COR-L47 (cell line): Measurements from ENCODE around the gene ITIH2.
A peak's percentile ranks its signal among the peaks of the same experiment; 100 is the strongest.
"Not testable (repeated sequence)": the region's sequence is repeated elsewhere in the genome, so short reads cannot be mapped to it uniquely, and the experiment has no call there.

Experiments
- DNase-seq: peaks from one replicate; lab custom pipeline; 2025; lab: John Stamatoyannopoulos, UW

Gene ITIH2

DNA sequence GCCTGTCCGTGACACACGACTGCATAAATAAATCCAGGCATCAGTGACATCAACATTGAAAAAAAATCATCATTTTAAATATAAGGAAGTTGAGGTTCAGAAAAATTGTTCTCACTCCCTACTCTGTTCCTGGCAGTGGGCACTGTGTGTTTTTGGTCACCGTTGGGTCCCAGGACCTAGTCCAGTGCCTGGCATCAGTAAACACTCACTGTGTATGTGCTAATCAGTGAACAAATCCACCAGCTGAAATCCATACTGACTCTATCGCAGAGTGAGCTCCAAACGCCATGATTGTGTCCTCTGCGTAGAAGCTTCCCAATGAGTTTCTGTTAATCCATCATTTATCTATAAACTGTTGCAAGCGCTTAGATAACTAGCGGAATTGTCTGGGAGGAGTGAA lies 41.2 kb downstream of the ITIH2 start:
- no peak for DNase-seq

DNA sequence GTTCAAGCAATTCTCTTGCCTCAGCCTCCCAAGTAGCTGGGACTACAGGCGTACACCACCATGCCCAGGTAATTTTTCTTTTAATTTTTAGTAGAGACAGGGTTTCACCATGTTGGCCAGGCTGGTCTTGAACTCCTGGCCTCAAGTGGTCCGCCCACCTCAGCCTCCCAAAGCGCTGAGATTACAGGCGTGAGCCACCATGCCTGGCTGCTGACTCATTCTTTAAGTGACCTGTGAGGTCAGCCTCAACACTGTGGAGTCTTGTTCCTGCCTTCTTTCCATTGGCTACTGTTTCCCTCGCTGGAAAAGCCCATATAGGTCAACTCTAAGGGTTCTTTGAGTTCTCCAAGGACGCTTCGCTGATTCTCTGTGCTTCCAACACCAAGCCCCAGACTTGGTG lies 45.5 kb downstream of the ITIH2 start:
- not testable (repeated sequence) for DNase-seq

DNA sequence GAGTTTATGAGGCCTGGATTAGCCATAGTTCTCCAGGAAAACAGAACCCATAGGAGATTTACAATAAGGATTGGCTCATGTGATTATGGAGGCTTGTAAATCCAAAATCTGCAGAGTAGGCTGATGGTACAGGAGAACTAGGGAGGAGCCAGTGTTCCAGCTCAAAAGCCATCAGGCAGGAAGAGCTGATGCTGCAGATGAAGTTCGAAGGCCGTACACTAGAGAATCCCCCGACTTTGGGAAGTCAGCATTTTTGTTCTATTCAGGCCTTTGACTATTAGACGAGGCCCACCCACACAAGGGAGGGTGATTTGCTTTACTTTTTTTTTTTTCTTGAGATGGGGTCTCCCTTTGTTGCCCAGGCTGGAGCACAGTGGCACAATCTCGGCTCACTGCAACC lies 47.1 kb downstream of the ITIH2 start:
- DNase-seq: no peak

DNA sequence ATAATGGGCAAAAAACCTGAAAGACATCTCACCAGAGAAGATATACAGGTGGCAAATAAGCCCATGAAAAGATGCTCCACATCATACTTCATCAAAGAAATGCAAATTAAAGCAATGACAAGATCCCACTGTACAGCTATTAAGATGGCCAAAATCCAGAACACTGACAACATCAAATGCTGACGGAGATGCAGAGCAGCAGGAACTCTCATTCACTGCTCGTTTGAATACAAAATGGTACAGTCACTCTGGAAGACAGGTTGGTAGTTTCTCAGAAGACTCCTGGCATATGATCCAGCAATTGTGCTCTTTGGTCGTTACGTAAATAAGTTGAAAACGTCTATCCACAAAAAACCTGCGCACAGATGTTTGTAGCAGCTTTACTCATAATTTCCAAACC lies 49.1 kb downstream of the ITIH2 start:
- no peak for DNase-seq

DNA sequence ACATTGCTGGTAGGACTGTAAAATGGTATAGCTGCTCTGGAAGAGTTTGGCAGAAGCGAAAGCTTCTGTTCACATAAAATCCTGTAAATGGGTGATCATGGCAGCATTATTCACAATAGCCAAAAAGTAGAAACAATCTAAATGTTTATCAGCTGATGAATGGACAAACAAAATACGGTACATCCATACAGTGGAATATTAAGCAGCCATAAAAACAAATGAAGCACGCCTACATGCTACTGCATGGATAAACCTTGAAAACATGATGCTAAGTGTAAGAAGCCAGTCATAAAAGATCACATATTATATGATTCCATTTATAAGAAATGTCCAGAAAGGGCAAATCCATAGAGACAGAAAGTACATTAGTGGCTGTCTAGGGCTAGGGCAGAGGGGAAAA lies 52.0 kb downstream of the ITIH2 start:
- DNase-seq: no peak

DNA sequence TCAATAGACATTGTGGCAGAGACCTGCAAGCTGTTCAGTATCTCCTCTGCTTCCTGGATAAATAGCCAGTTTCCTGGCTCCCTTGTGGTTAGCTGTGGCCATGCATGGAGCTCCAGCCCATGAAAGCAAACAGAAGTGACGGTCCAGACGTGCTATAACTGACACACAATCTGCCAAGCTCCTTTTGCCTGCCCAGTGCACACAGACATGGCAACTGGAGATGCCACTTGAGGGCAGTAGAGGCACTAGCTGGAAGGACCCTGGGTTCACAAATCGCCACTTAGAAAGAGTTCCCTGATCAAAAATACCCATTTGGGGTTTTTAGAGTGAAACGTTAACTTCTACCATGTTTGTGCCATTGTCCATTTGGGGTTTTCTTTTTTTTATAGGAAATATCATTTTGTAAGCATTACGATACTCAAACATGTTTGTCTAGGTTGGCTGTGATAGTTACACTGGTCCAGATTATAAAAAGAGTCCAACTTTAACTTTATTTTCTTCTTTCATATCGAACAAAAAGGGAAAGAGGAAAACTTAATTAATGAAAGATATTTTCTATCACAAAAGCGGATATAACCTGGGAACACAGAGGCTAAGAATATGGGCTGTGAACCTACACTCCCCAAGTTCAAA lies 53.4 kb downstream of the ITIH2 start:
- DNase-seq: no peak

DNA sequence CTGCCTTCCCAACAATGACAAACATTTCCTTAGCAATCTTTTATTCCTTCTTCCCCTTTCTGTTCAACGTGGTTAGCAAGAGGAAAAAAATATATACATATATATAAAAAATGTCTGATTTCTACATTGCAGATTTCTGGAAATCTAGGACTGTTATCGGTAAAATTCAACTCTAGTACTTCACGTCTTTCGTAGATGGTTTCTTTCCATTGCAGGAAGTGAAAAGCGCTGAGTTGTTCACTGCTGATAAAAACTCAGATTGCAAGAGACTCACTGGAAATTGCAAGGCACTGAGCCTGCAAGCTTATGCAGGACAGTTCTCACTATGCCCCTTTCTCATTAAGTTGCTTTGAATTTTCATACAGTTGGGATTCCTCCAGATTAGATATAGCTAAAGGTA lies 60.8 kb downstream of the ITIH2 start:
- no peak for DNase-seq

DNA sequence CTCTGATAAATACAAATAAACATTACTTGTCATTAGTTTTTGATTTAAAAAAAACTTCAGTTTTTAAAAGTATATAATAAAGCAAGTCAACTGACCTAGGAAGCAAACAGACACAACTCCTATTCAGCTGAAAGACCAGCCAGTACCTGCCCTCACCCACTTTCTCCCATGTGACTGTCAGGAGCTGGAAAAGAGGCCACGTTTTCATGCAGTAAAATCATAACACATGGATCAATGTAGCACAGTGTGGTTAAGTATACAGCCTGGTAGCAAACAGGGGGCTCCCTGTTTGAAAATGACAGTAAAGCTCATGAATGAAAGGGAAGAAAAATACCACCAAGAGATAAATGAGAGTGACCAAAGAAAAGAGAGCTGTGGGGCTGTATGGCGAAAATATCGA lies 63.1 kb downstream of the ITIH2 start:
- no peak for DNase-seq

DNA sequence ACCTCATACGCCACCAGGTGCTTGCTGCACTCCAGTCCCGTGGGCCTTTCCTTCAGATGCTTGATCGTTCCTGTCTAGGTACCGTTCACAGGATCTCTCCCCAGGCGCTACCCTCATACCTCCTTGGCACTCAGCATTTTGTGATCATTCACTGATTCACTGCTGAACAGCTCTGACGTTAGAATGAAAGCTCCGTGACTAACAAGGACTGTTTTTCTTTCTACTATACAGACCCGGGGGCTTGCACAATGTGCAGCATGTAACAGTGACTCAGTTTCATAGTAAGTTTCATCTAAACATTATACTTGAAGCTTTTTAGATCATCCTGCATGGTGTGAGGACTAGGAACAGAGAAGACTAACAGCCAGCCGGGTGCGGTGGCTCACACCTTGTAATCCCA lies 64.1 kb downstream of the ITIH2 start:
- DNase-seq: no peak

DNA sequence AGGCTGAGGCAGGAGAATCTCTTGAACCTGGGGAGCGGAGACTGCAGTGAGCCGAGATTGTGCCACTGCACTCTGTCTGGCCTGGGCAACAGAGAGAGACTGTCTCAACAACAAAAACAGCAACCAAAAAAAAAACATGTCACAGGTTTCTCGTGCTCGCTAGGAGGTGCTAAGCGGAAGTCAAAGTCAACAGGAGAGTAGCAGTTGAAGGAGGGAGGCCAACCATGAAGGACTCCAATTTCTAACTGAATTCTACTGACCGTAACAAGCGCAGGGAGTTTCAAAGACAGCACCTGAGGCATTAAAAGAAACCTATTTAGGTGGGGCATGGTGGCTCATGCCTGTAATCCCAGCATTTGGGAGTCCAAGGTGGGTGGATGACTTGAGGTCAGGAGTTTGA lies 65.3 kb downstream of the ITIH2 start:
- no peak for DNase-seq

DNA sequence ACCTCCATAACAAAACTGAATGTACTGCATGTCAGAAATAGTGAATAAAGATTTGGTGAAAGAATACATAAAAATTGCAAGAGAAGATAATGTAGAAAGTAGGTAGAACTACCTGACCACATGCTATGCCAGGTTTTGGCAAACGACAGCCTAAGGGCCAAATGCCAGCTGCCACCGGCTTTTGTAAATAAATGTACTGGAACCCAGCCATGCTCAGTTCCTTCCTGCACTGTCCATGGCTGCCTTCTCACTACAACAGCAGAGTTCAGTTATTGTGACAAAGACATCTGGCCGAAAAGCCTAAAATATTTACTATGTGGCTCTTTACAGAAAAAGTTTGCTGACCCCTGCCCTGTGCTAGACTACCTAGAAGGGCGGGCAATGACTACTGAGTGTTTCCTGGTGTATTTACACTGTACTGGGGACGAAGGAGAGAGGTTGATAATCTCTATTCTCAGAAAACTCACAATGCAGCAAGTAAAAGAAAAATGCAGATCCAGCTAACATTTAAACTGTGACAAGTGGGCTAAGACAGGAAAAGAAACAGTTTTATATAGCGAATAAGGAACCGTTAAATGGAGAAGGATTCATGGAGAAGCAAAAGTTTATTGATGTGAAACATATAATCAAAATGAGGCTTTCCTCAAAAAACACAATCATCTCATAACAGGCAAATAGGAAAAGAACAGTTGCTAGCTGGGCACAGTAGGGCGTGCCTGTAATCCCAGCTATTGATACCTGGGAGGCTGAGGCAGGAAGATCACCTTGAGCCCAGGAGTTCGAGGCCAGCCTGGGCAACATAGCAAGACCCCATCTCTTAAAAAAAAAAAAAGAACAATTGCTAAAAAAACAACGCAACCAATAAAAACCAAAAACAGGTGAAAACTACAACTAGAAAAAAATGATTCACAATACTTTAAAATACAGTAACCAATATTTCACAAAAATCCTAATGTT lies 71.0 kb downstream of the ITIH2 start:
- peak; percentile 14 for DNase-seq

DNA sequence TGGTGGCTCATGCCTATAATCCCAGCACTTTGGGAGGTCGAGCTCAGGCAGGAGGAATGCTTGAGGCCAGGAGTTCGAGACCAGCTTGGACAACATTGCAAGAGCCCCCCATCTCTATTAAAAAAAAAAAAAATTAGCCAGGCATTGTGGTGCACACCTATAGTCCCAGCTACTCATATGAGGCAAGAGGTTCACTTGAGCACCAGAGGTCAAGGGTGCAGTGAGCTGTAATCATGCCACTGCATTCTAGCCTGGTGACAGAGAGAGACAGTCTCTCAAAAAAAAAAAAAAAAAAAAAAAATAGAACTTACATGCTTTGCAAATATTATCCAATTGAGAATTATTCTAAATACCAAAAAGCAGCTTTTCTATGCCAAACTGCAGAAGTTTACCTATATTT lies 73.7 kb downstream of the ITIH2 start:
- no peak for DNase-seq

DNA sequence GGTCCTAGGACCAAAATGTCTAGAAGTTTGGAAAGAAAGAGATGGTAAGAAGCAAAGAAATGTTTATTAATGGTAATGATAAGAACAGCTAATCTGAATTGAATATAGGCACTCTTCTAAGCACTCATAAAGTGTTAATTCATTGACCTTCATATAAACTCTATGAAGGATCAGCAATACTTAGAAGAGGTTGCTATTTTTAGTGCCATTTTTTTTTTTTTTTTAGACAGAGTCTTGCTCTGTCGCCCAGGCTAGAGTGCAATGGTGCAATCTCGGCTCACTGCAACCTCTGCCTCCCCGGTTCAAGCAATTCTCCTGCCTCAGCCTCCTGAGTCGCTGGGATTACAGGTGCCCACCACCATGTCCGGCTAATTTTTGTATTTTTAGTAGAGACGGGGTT lies 79.1 kb downstream of the ITIH2 start:
- DNase-seq: not testable (repeated sequence)

DNA sequence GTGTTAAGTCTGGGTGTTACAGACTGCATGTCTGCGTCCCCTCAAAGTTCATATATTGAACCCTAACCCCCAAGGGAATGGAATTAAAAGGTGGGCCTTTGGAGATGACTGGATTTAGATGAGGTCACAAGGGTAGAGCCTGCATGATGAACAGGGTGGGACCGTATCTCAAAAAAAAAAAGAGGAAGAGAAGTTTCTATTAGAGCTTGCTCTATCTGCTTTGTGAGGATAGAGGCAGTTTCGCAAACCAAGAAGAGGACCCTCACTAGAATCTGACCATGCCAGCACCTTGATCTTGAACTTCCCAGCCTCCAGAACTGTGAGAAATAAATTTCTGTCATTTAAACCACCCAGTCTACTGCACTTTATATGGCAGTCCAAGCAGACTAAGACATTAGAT lies 83.3 kb downstream of the ITIH2 start:
- DNase-seq: no peak

DNA sequence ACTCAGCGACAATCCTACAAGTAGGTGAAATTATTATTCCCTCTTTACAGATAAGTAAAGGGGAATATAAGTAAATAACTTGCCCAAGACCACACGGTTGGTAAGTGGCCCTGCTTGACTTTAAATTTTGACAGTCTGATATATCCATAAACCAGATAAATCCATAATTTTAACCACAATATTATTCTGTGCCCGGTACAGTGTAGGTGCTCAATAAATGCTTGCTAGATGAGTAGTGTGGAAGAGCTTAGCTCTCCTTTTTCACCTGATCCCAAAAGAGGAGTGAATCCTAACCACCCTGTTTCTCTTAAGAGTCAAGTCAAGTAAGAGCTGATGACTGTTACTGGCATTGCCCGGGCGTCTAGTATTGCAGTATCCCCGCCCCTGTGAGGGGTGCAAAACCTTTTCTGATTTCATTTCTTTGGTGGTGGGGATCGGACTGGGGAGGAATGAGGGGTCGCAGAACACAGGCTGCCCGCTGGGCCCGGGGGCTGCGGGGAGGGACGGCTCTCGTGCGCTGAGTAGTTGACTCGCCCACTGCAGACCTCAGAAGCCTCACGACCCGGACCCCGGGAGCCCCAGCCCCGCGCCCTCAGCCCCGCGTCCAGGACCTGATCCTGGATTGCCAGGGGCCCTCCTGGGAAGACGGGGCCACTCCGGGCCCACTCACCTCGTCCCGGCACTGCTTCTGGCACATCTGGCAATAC lies 84.2 kb downstream of the ITIH2 start:
- DNase-seq: no peak

DNA sequence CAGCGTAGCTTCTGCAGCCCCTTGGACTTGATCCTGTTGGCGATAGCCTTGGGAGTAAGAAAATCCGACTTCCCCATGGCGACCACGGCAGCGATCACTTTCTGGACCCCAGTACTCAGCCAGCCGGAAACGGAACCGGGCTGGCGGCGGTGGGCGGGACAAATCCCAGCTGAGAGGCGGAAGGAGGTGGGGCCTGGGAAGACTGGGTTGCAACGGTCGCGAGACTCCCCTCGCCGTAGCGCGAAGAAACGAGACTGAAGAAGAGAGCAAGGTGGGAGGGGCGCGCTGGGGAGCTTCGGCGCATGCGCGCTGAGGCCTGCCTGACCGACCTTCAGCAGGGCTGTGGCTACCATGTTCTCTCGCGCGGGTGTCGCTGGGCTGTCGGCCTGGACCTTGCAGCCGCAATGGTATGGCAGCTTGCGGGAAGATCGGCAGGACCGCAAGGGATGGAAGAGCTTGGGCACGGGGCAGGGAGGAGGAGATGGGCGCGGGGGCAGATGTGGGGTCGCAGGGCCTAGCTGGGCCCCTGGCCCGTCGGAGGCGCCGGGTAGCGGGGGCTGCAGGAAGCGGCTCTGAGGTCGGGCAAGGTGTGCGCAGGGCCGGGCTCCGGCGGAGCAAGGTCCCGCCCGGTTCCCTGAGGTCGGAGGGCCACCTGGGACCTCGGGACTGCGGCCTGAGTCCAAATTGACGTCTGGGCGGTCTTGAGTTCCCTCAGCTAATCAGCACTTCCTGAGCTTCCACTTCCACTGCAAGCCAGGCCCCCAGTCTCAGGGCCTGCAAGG lies 84.9 kb downstream of the ITIH2 start, which contains the start of the genes ATP5F1C and KIN:
Gene ATP5F1C (plus strand): TSS at position 321 of the 782 bp plus-strand sequence. CDS start 31 bp downstream, at position 352.
Gene KIN (minus strand): TSS at position 137 of the 782 bp plus-strand sequence. CDS start 60 bp downstream, at position 77.
- peak; percentile 79 for DNase-seq

DNA sequence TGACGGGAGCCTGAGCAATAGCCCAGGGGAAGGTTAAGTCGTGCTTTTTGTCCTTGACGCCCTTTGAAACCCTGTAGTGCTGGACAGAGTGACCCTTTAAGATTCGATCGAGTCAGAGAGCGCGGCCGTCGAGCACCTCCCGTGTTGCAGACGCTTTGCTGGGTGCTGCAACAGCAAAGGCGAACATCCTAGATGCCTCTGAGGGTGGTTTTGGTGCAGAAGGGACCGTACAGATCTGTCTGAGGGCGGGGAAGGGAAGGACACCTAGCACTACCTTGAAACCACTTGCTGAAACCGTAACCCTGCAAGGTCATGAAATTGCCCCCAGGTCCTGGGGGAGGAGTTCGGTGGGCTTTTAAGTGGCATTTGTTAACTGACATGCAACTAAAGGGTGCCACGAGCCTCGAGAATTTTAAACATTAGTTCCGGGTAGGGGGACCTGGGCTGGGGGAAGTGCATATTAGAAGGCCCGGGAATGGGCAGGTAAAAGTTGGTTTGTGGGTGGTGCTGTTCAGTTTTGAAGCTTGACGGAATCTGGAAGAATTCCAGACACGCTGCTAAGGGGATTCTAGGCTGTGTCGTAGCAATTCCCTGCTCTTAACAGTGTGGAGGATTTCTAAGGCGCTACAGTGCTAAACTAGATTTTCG lies 85.6 kb downstream of the ITIH2 start:
- no peak for DNase-seq

DNA sequence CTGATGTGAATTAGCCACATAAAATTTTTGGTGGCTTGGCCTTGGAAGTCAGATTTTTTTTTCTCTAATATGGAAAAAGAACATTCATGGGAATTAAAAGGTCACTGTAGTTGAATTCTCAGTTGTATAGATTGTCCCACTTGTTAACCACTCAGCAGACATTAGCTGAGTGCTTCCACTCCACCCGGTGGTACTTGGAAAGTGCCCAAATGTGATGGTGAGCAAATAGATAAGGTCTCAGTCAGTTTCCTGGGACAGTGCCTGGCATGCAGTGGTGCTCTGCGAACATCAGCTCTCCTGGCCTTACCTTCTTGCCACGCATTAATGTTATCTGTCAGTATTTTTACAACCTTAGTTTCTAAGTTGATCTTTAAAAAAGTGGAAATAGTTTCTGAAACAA lies 86.3 kb downstream of the ITIH2 start:
- DNase-seq: no peak

DNA sequence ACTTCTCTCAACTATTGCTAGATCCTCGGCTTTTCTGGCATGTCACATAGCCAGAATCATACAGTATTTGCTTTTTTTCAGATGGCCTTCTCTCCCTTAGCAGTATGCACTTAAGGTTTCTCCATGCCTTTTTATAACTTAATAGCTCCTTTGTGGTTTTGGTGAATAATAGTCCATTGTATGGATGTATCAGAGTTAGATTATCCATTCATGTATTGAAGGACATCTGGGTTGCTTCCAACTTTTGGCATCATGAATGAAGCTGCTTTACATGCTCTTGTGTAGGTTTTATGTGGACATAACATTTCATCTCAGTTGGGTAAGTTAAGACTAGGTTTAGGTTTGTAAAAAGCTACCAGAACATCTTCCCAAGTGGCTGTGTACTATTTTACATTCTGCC lies 89.4 kb downstream of the ITIH2 start:
- no peak for DNase-seq

DNA sequence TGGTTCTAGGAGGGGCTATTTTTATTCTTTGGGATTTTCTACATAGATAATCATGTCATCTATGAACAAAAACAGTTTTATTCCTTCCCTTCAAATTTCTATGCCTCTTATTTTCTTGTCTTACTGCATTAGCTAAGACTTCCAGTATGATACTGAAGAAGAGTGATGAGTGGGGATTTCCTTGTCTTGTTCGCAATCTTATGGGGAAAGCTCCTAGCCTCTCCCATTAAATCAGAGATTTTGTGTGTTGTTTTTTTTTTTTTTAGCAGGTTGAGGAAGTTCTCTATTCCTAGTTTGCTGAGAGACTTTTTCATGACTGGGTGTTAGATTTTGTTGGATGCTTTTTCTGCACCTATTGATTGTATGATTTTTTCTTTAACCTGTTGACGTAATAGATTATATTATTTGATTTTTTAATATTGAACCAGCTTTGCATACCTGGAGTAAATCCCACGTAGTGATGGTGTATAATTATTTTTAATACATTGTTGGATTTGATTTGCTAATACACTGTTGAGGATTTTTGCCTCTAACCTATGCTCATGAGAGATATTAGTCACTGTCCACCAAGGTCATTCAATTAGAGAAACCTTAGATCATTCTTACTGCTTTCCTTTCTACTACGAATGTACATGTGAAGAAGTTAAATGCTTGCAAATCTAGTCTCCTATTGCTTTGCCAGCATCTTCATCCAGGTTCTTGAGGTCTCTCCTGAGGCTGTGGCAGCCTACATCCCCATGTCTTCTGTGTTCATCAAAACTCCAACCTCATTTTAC lies 91.3 kb downstream of the ITIH2 start:
- DNase-seq: no peak

DNA sequence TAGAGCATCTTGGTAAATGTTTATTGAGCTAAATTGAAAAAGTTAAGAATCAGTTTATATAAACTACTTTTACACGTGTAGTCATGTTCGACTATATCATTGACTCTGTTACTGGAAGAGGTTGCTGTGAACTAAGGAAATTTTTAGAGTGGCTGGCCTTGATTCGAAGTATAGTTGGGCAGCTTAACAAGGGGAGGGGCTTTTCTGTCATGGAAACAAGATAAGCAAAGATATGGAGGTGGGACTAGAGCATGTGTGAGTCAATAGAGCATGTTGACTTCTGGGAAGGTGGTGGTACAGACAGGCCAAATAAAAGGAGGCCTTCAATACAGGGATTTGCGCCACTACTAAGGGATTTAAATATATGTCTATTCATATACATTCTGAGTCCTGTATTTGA lies 92.5 kb downstream of the ITIH2 start:
- no peak for DNase-seq
